HepG2 (cell line): ENCODE results near the gene PRIMPOL. TPM values are rescaled to one million over a fixed set of nuclear protein-coding genes. Genes with fewer than 3 reads are reported as not detected.

Experiments
- ATAC-seq: fragments of 200-7000 bp; cut with Tn5 transposase; 3 replicates; pipeline ENCODE4 v1.9.1; 2020; ENCODE audit warnings: mild to moderate bottlenecking, moderate library complexity
- BruUV-seq: library from RNA; stranded (reverse); fragments of 400-500 nt; replicated peaks from 2 replicates; lab custom pipeline; 2021; lab: Mats Ljungman, UMichigan
- CTCF ChIA-PET: fragments of 300-600 bp; formaldehyde crosslinking; extraction: SDS; loops from one replicate; lab custom pipeline; 2021; ENCODE audit warnings: low total read pairs, inconsistent platforms, low intra/inter-chr PET ratio; lab: Yijun Ruan, JAX
- POLR2A ChIA-PET: fragments of 350-600 bp; sonication (Branson Sonifier 250); formaldehyde crosslinking; loops from one replicate; lab custom pipeline; 2020; ENCODE audit warnings: antibody characterized with exemption, inconsistent platforms; lab: Yijun Ruan, JAX
- DNase-seq: peaks from one replicate; pipeline ENCODE4 v3.0.0-alpha.2; 2015; ENCODE audit warnings: low spot score
- FAIRE-seq: peaks from 3 replicates; lab custom pipeline; 2011; peaks lifted over from hg19 to GRCh38; lab: Jason Lieb, UNC
- H2AFZ ChIP-seq: one replicate; pipeline ENCODE4 v1.6.1; 2011; ENCODE audit warnings: low read length, inconsistent platforms
- H3K27ac ChIP-seq: fragments of 300-600 bp; 3 replicates; pipeline ENCODE4 v1.8.0; 2011; ENCODE audit warnings: mixed run types, mild to moderate bottlenecking, mixed read lengths, low read length, inconsistent platforms; ENCODE audit not compliant: insufficient read depth; ENCODE audit errors: extremely low read length
- H3K27me3 ChIP-seq, 2 experiments: fragments of 200-600 bp in 1 of 2; 2 replicates in 1 of 2; 3 replicates in 1 of 2; pipeline versions ENCODE4 v1.6.0 to v1.8.0; 2011; ENCODE audit warnings: low read length in 2 of 2, mild to moderate bottlenecking in 2 of 2, moderate library complexity in 2 of 2, inconsistent platforms in 1 of 2; ENCODE audit not compliant: insufficient read depth in 2 of 2, control insufficient read depth in 1 of 2
- H3K36me3 ChIP-seq, 2 experiments: fragments of 200-600 bp in 1 of 2; replicated peaks in 1 of 2; 2 replicates in 1 of 2; 3 replicates in 1 of 2; pipeline versions ENCODE4 v1.5.1 to v1.8.0; 2011; ENCODE audit warnings: low read length in 2 of 2, inconsistent platforms in 1 of 2; ENCODE audit not compliant: insufficient read depth in 2 of 2, control insufficient read depth in 1 of 2
- H3K4me1 ChIP-seq: 2 replicates; pipeline ENCODE4 v1.5.1; 2012; ENCODE audit warnings: low read length, inconsistent platforms; ENCODE audit not compliant: insufficient read depth
- H3K4me2 ChIP-seq: 2 replicates; pipeline ENCODE4 v1.6.0; 2011; ENCODE audit warnings: low read depth, low read length, inconsistent platforms
- H3K4me3 ChIP-seq, 3 experiments: fragments of 200-600 bp in 1 of 3; sonication (generic), shearing (Covaris generic) in 1 of 3; replicated peaks in 1 of 3; 2 replicates each; pipeline ENCODE4 v1.5.1; 2011 to 2016; ENCODE audit warnings: low read length in 3 of 3, inconsistent platforms in 2 of 3, low read depth in 2 of 3, mild to moderate bottlenecking in 2 of 3, control low read depth in 1 of 3, mixed read lengths in 1 of 3; ENCODE audit not compliant: insufficient read depth in 1 of 3
- H3K79me2 ChIP-seq: one replicate; pipeline ENCODE4 v1.6.1; 2011; ENCODE audit warnings: low read length, inconsistent platforms; ENCODE audit not compliant: insufficient read depth
- H3K9ac ChIP-seq: 2 replicates; pipeline ENCODE4 v1.6.0; 2011; ENCODE audit warnings: mild to moderate bottlenecking, low read depth, low read length, inconsistent platforms; ENCODE audit not compliant: insufficient read depth
- H3K9me3 ChIP-seq: 2 replicates; pipeline ENCODE4 v1.5.1; 2012; ENCODE audit warnings: mild to moderate bottlenecking, low read length
- H4K20me1 ChIP-seq: 2 replicates; pipeline ENCODE4 v1.6.0; 2011; ENCODE audit warnings: inconsistent platforms, mild to moderate bottlenecking, low read length, moderate library complexity; ENCODE audit not compliant: insufficient read depth
- DMTF1 ChIP-seq: sonication (generic); formaldehyde crosslinking; IDR thresholded peaks from 2 replicates; pipeline ENCODE4 v1.4.0; 2020; ENCODE audit warnings: mild to moderate bottlenecking, missing genetic modification reagents
- E2F5 ChIP-seq: sonication (generic); formaldehyde crosslinking; conservative IDR thresholded peaks from 2 replicates; pipeline ENCODE4 v1.4.0; 2020; ENCODE audit warnings: missing genetic modification reagents
- GLI4 ChIP-seq: sonication (generic); formaldehyde crosslinking; IDR thresholded peaks from 2 replicates; pipeline ENCODE4 v1.5.1; 2020; ENCODE audit warnings: missing genetic modification reagents, mild to moderate bottlenecking, moderate library complexity, borderline replicate concordance
- HDAC6 ChIP-seq: fragments of 200-600 bp; sonication (generic); IDR thresholded peaks from 2 replicates; pipeline ENCODE4 v1.7.0; 2017; ENCODE audit warnings: mild to moderate bottlenecking, antibody characterized with exemption, low read length, low read depth
- JDP2 ChIP-seq: sonication (generic); formaldehyde crosslinking; IDR thresholded peaks from 2 replicates; pipeline ENCODE4 v1.8.1; 2022; ENCODE audit warnings: missing genetic modification reagents, borderline replicate concordance
- MEF2D ChIP-seq: sonication (generic); formaldehyde crosslinking; IDR thresholded peaks from 2 replicates; pipeline ENCODE4 v1.5.1; 2020; ENCODE audit warnings: mild to moderate bottlenecking, missing genetic modification reagents
- NFAT5 ChIP-seq: sonication (generic); formaldehyde crosslinking; IDR thresholded peaks from 2 replicates; pipeline ENCODE4 v1.4.0; 2020; ENCODE audit warnings: missing genetic modification reagents
- NFYC ChIP-seq: IDR thresholded peaks from 2 replicates; pipeline ENCODE4 v1.6.1; 2016; ENCODE audit warnings: missing genetic modification reagents, missing compliant biosample characterization
- SAP130 ChIP-seq: IDR thresholded peaks from 2 replicates; pipeline ENCODE4 v1.6.1; 2016; ENCODE audit warnings: low read depth
- SIN3A ChIP-seq: IDR thresholded peaks from 2 replicates; pipeline ENCODE4 v1.6.1; 2011; ENCODE audit warnings: low read depth, mild to moderate bottlenecking, control low read depth, low read length, borderline replicate concordance
- SP5 ChIP-seq: IDR thresholded peaks from 2 replicates; pipeline ENCODE4 v1.6.1; 2016; ENCODE audit warnings: low read depth, borderline replicate concordance
- ZNF143 ChIP-seq: sonication (generic); formaldehyde crosslinking; IDR thresholded peaks from 2 replicates; pipeline ENCODE4 v1.4.0; 2020; ENCODE audit warnings: missing genetic modification reagents
- ZNF382 ChIP-seq: sonication (generic); formaldehyde crosslinking; IDR thresholded peaks from 2 replicates; pipeline ENCODE4 v1.5.0; 2020; ENCODE audit warnings: missing genetic modification reagents, mild to moderate bottlenecking, borderline replicate concordance
- ZNF468 ChIP-seq: sonication (generic); formaldehyde crosslinking; IDR thresholded peaks from 2 replicates; pipeline ENCODE4 v1.8.0; 2022; ENCODE audit warnings: mild to moderate bottlenecking, moderate library complexity, missing genetic modification reagents
- ZNF615 ChIP-seq: sonication (generic); formaldehyde crosslinking; IDR thresholded peaks from 2 replicates; pipeline ENCODE4 v1.5.0; 2020; ENCODE audit warnings: mild to moderate bottlenecking, missing genetic modification reagents, borderline replicate concordance
- ZNF629 ChIP-seq: sonication (generic); formaldehyde crosslinking; conservative IDR thresholded peaks from 2 replicates; pipeline ENCODE4 v1.5.0; 2020; ENCODE audit warnings: missing genetic modification reagents
- WGBS: methylation state at CpG from one replicate; pipeline ENCODE4 v1.1.6; 2017; ENCODE audit warnings: low lambda C conversion rate; 5-methylcytosine and 5-hydroxymethylcytosine counted together
- in situ Hi-C: cut with HindIII; loops from 2 replicates; pipeline ENCODE4 v1.10.0; 2017; ENCODE audit warnings: low pct_unique_long_range_greater_than_20kb; ENCODE audit not compliant: extremely low pct_ligation_motif_present
- intact Hi-C: fragments of 100-400 bp; cut with micrococcal nuclease; formaldehyde crosslinking; loops from one replicate; pipeline ENCODE4 v1.10.0; 2022; ENCODE audit not compliant: unreplicated experiment
- polyA plus RNA-seq, 8 experiments: library from polyadenylated mRNA; depleted of rRNA in 3 of 8; stranded (reverse) in 7 of 8; unstranded in 1 of 8; fragments of >200 nt; fragmentation: Illumina TruSeq in 4 of 8; extraction: Trizol in 4 of 8; gene quantifications; 2 replicates each; pipeline versions ENCODE4 v1.2.1 to v1.2.3, GENCODE V29; 2011 to 2016; ENCODE audit warnings: low read depth in 4 of 8, missing spikeins in 1 of 8, mixed read lengths in 1 of 8; ENCODE audit not compliant: insufficient read depth in 1 of 8
- total RNA-seq, 5 experiments: library from RNA; depleted of rRNA; stranded (reverse); fragments of >200 nt; fragmentation: Illumina TruSeq; extraction: Trizol; gene quantifications; 2 replicates each; pipeline ENCODE4 v1.2.3, GENCODE V29; 2016; ENCODE audit warnings: low read depth in 1 of 5

PRIMPOL gene
- total and polyA plus RNA-seq, 2 of the 13 experiments (the other 11 are each of a cell fraction or from before 2014, with no cell fraction given) = 7.3 to 11.0 TPM

GRCh38 chr4:184664445-184665210, 15.1 kb downstream of the PRIMPOL start:
- peak; percentile 50; the same call in 2 of the 3 replicates for ATAC-seq
- 80% methylated on average over 6 of the region's 6 CpGs for WGBS
- H3K79me2 ChIP-seq = no peaks in the 10 kb centered on the region
- no peaks in the 10 kb centered on the region for H3K27me3 ChIP-seq
- H3K9ac ChIP-seq = no peak overlapping the region
- H3K4me2 ChIP-seq = no peak overlapping the region
- ChIA-PET POLR2A (interaction anchor here (0.7 kb wide), 1 partner anchor 716 kb away, joined by 3 read pairs; no protein-coding TSS in a partner anchor), CTCF (no interaction called here)
- intact Hi-C loops = no loop called here
- no peak for FAIRE-seq
- no peaks in the 10 kb centered on the region for H3K4me1 ChIP-seq
- in situ Hi-C loops = no loop called here
- no TSS peak for BruUV-seq
- DNase-seq = no peak
- no peak overlapping the region for H3K4me3 ChIP-seq
- H3K36me3 ChIP-seq = peaks cover 4 to 12% of the 10 kb centered on the region in 2 experiments; a peak in 2 of 5 replicates
- H3K27ac ChIP-seq = no peak overlapping the region
- no peak overlapping the region for H2AFZ ChIP-seq
- no peaks in the 10 kb centered on the region for H4K20me1 ChIP-seq
- no peaks in the 10 kb centered on the region for H3K9me3 ChIP-seq
- TF ChIP-seq MEF2D (CRISPR knock-in tag) (no peak), SAP130 (CRISPR knock-in tag) (no peak), GLI4 (no peak), DMTF1 (CRISPR knock-in tag) (no peak), NFYC (CRISPR knock-in tag) (peak; percentile 44; the same call in 1 of the 2 replicates), SIN3A (no peak), E2F5 (no peak), HDAC6 (no peak), SP5 (CRISPR knock-in tag) (no peak), ZNF615 (CRISPR knock-in tag) (no peak), ZNF468 (CRISPR knock-in tag) (no peak), ZNF143 (peak; percentile 79), NFAT5 (no peak), ZNF629 (CRISPR knock-in tag) (no peak), ZNF382 (no peak), JDP2 (CRISPR knock-in tag) (no peak)
